NT2/D1 (cell line): ENCODE measurements around the gene EEF1E1.

Source experiments
- YY1 ChIP-seq: IDR thresholded peaks from 2 replicates; pipeline ENCODE4 v1.6.1; 2011; ENCODE audit not compliant: insufficient read length, insufficient read depth
- ZNF274 ChIP-seq: IDR thresholded peaks from 2 replicates; pipeline ENCODE4 v1.6.1; 2011; ENCODE audit warnings: mild to moderate bottlenecking, low read depth, low read length

- no peak for TF ChIP-seq YY1
- TF ChIP-seq ZNF274: no peak
Measured at GRCh38 chr6:8090650-8091049, 11.7 kb downstream of the EEF1E1 start.
